RPMI7951 (cell line): Measurements from ENCODE around the gene N4BP2L1. TPM values are rescaled to one million over a fixed set of nuclear protein-coding genes. Genes with fewer than 3 reads are reported as not detected.
"Not testable (repeated sequence)": the region's sequence is repeated elsewhere in the genome, so short reads cannot be mapped to it uniquely, and the experiment has no call there.

Experiments used
- DNase-seq: peaks from one replicate; pipeline ENCODE4 v3.0.0-alpha.2; 2012; ENCODE audit warnings: low read depth
- total RNA-seq: library from RNA; depleted of rRNA; stranded (reverse); fragments of >200 nt; shearing (Covaris generic); gene quantifications from 2 replicates; pipeline ENCODE4 v1.2.3, GENCODE V29; 2014; rRNA removed

Gene N4BP2L1
- total RNA-seq, 1 experiment from 2014 or later = 3.0 TPM

DNA sequence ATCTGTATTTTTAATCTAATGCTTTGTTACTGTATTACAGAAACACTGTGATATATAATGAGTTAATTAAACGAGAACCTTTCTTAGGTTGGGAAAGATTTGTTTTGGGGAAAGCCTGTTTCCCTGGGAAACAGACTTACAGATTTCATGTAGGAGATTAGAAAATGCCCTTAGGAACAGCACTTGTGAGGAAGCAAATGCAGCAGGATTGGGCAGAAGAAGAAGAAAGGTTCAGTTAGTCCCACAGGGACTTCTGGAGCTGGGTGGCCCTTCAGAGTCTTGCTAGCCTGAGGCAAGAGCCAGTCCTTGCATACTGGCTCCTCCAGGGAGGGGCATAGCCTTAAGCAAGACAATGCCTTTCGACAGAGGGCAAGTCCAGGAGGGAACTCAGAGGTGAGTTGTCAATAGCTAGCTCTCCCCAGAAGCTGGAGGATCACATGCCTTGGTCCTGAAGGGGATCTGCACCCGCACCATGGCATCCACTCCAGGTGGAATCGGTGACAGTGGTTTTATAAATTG lies 36.8 kb downstream of the N4BP2L1 start:
- no peak for DNase-seq

DNA sequence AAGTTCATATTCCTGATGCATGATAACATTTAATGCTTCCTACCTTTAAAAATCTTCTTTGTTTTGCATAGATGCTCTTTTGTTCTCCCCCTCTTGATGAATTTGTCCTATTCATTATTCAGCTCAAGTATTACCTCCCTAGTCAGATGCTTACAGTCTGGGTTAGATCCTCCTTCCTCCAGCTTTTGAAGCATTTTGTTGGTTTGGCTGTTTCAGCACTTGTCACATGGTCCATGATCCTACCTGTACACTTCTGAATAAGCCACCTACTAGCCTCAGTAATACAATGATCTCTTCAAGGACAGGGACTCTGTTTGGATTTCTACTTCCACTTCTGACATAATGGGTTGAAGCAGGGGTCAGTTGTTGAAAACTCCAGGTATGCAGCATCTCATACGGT lies 37.4 kb downstream of the N4BP2L1 start:
- DNase-seq = no peak

DNA sequence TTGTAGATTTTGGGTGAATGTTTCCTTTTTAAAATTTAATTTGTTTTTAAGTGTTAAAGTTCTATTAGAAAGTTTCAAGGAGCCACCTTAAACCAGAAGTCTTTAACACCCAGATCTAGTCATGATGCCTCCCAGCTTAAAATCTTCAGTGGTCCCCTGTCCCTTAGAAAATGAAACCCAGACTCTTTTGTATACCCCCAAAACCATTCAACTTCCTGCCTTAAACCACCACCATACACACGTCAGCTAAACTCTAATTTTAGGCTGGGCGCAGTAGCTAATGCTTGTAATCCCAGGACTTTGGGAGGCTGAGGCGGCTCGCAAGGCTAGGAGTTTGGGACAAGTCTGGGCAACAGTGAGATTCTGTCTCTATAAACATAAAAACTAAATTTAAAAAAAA lies 37.9 kb downstream of the N4BP2L1 start:
- no peak for DNase-seq

DNA sequence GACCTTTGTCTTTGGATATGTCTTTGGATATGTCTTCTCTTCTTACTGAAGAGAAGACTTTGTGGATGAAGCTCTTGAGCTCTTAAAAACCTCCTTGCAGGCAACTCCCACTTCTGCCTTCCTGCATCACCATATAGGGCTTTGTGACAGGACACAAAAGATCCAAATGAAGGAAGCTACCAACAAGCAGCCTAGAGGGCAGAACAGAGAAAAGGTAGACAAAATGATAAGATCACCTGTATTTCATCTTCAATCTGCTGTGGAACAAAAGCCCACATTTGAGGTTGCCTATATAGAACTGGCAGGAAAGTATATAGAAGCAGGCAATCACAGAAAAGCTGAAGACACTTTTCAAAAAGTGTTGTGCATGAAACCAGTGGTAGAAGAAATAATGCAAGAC lies 42.5 kb downstream of the N4BP2L1 start:
- DNase-seq = no peak

DNA sequence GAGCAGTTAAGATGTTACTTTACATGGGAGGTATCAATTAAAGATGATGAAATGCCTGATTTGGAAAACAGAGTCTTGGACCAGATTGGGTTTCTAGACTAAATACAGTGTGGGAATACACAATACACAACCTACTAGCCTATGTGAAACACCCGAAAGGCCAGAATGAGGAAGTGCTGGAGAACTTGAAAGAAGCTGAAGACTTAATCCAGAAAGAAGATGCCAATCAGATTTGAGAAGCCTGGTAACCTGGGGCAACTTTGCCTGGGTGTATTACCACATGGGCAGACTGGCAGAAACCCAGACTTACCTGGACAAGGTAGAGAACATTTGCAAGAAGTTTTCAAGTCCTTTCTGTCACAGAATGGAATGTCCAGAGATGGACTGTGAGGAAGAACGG lies 43.2 kb downstream of the N4BP2L1 start:
- no peak for DNase-seq

DNA sequence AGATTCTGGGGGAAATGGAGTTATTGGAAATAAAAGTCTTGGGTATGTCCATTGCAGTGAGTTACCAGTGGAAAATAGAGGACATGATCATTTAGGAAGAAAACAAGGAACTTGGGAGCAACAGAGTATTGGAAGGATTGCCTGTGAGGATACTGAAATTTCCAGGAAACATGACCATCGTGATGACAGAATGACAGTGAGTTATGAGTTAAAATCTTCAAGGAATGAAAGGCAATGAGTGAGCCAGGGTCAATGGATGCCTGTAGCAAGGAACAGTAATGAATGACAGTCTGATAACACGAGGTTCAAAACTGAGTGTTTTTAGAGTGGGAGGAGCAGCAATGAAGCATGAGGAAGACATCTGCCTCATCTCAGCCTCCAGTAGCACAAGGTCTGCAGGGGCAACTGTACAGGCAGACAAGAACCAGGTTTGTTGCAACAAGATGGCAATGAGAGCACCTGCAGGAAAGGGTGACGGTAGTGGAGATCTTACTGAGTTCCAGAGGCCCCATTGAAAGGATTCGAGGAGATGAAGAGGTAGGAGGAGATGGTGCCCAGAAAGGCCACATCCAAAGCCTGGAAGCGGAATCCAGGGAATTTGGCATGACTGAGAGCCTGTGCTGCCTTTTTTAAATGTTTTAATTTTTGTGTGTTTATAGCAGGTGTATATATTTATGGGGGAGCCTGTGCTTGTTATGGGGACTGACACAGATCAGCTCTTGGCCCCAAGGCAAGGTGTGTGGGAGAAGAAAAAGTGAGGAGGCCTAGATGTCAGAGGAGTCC lies 43.9 kb downstream of the N4BP2L1 start:
- no peak for DNase-seq

DNA sequence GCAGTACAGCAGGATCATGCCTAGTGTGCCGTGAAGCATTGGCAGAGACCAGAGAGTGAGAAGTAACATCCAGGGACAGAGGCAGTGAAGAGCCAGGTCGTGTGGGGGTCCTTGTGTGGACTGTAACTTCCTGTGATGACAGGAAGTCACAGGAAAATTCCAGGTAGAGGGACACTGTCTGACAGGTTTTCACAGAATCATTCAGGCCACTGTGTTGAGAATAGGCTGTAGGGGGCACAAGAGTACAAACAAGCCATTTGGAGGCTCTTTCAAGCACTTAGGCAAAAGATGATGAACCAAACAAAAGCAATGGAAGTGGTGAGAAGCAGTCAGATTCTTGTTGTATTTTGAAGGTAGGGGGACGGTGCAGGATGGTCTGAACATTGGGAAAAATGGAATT lies 46.4 kb downstream of the N4BP2L1 start:
- peak; percentile 1 for DNase-seq

DNA sequence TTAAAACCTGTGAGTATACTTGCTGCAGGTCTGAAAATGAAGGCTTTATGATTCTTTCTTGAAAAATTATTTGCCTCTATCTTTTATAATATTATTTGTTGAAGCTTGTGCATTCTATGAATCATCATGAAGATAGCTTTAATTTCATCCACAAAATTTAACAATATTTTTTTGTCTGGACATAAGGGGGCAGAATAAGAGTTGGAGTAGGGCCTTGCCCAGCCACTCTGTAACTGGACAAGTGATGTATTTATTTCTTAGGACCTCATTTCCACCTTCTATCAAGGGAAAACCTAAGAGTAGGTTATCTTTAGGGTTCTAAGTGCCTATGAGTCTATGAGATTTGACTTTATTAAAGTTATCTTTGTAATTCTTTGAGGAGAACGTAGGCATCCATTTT lies 49.9 kb downstream of the N4BP2L1 start:
- no peak for DNase-seq

DNA sequence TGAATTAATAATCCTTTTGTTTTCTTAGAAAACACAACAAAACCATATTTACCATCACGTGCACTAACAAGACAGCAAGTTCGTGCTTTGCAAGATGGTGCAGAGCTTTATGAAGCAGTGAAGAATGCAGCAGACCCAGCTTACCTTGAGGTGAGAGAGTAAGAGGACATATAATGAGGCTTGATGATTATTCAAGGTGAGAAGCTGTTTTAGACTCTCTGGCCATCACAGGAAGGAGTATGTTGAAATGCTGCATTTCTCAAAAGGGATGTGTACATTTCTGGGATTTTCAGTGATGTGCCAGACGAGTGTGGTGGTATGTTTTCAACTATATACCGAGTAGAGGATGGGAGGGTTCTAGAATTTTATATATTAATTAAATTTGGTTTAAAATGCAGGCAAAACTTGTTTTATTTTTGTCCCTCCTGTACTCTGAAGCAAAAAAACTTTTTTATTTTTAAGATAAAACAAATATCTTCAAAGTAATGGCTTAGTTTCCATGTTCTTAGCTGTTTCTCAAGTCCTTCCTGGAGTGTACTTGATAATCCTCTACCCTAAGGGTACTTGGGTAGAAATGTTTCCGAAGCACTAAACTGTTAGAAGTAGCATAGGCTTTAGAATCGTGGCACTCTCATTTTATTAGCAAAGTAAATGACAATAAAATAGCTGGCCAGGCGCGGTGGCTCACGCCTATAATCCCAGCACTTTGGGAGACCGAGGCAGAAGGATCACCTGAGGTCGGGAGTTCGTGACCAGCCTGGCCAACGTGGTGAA lies 51.1 kb downstream of the N4BP2L1 start:
- no peak for DNase-seq

DNA sequence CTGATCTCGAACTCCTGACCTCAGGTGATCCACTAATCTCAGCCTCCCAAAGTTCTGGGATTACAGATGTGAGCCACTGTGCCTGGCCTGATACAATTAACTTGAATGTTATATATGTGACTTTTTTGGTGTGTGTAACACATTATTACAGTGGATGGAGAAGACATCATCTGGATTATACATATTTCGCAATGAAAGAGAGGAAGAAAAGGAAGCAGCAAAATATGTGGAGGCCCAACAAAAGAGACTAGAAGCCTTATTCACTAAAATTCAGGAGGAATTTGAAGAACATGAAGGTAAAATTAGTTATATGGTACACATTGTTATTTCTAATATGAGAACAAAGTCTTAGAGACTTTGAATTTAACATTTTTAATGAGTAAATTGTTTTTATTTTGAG lies 57.1 kb downstream of the N4BP2L1 start:
- DNase-seq = no peak

DNA sequence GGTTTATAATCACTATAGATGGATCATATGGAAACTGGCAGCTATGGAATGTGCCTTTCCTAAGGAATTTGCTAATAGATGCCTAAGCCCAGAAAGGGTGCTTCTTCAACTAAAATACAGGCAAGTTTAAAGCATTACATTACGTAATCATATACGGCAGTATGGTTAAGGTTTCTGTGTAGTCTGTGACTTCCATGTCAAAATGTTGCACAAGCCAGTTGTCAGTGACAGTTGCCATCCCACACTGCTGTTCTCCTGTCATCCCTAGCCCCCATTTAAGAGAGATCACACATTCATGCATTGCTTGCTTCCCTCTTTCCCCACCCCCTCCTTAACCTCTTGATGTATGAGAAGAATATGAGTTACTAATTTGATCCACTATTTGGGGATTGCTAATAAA lies 65.4 kb downstream of the N4BP2L1 start:
- DNase-seq = no peak

DNA sequence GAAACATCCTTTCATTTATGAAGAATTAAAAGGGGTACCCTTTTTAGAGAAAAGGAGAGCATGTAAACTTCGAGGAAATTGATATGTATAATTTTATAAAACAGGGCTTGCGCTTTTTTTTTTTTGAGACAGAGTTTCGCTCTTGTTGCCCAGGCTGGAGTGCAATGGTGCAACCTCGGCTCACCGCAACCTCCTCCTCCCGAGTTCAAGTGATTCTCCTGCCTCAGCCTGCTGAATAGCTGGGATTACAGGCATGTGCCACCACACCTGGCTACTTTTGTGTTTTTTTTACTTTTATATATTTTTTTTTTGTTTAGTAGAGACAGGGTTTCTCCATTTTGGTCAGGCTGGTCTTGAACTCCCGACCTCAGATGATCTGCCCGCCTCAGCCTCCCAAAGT lies 72.0 kb downstream of the N4BP2L1 start:
- DNase-seq = not testable (repeated sequence)

DNA sequence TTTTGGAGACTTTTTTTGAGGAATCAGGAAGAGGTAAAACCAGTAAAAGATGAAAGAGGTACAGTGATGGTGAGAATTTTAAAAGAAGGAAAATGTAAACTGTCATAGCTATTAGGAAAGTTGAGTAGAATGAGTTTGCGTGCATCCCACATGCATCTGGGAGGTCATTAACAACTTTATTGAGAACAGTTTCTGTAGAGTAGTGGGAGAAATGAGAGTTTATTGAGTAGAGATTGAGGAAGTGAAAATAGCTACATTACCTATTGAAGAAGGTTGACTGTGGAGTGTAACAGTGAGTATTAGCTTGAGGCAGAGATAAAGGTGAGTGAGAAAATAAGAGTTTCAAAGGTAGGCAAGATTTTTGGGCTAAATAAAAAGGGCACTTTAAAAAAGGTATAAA lies 73.9 kb downstream of the N4BP2L1 start:
- DNase-seq = no peak

DNA sequence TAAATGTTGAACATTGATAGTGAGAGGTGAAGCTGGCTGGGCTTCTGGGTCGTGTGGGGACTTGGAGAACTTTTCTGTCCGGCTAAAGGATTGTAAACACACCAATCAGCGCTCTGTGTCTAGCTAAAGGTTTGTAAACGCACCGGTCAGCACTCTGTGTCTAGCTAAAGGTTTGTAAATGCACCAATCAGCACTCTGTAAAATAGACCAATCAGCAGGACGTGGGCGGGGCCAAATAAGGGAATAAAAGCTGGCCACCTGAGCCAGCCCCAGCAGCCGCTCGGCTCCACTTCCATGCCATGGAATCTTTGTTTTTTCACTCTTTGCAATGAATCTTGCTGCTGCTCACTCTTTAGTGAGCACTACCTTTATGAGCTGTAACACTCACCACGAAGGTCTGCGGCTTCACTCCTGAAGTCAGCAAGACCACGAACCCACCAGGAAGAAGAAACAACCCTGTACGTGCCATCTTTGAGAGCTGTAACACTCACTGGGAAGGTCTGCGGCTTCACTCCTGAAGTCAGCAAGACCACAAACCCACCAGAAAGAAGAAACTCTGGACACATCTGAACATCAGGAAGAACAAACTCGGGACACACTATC lies 77.0 kb downstream of the N4BP2L1 start:
- DNase-seq = not testable (repeated sequence)

Other genes starting within 250 kb of the N4BP2L1 start
- 0.12 TPM in 1 of 2 replicates, not detected in the other for gene ZAR1L, start 112.8 kb downstream of the N4BP2L1 start, total RNA-seq
- gene BRCA2, start 112.6 kb downstream of the N4BP2L1 start, total RNA-seq = 7.4 and 10.7 TPM in 2 replicates
- gene N4BP2L2, start 110.7 kb upstream of the N4BP2L1 start, total RNA-seq = 46.2 and 68.8 TPM in 2 replicates
- 13.9 and 16.3 TPM in 2 replicates for gene PDS5B, start 158.3 kb upstream of the N4BP2L1 start, total RNA-seq